ENCODE results near the gene SMARCE1. TPM values are rescaled to one million over a fixed set of nuclear protein-coding genes. Genes with fewer than 3 reads are reported as not detected.

The SMARCE1 gene
- total RNA-seq, 2 donors from 2014 or later, result 48.0 to 50.8 TPM

- H3K9me3 ChIP-seq, result no peaks in the 10 kb centered on the region
- intact Hi-C loops (cut with DNase I), result no loop called here
- no peaks in the 10 kb centered on the region for H3K36me3 ChIP-seq (replicated peaks in 1 of 2; ENCODE audit: insufficient read depth in 1 of 2, low read depth in 2 of 2)
- ATAC-seq (no peak), DNase-seq (no peak)
- H3K27ac ChIP-seq, result no peak overlapping the region
- WGBS, 2 donors, result 38 to 44% methylated on average over 7 of the region's 7 CpGs
- H3K27me3 ChIP-seq, result no peaks in the 10 kb centered on the region
- no peaks in the 10 kb centered on the region for H3K4me1 ChIP-seq
- TF ChIP-seq POLR2A (IDR thresholded peaks at IDR 0.05) (no peak), CTCF (IDR thresholded peaks at IDR 0.05) (no peak)
- no peak overlapping the region for H3K4me3 ChIP-seq
These were observed 35.7 kb downstream of the SMARCE1 start for GRCh38 chr17:40611840-40612474.

GRCh38 chr17:40610359-40610758 is 37.3 kb downstream of the SMARCE1 start:
- no peak for TF ChIP-seq POLR2A (IDR thresholded peaks at IDR 0.05)
- WGBS, 2 donors, result 58 to 73% methylated on average over 2 of the region's 2 CpGs
- Histone ChIP-seq H3K27me3 (no peaks in the 10 kb centered on the region), H3K27ac (no peak overlapping the region), H3K36me3 (replicated peaks in 1 of 2; ENCODE audit: insufficient read depth in 1 of 2, low read depth in 2 of 2) (no peaks in the 10 kb centered on the region), H3K4me1 (no peaks in the 10 kb centered on the region), H3K9me3 (no peaks in the 10 kb centered on the region), H3K4me3 (no peak overlapping the region)
- no peak for DNase-seq
- ATAC-seq, result no peak
- intact Hi-C loops (cut with DNase I), result no loop called here

- no peak for ATAC-seq
- H3K27me3 ChIP-seq, result no peaks in the 10 kb centered on the region
- no peaks in the 10 kb centered on the region for H3K9me3 ChIP-seq
- no peak for TF ChIP-seq POLR2A (IDR thresholded peaks at IDR 0.05)
- TF ChIP-seq CTCF (IDR thresholded peaks at IDR 0.05), result no peak
- H3K4me1 ChIP-seq, result no peaks in the 10 kb centered on the region
- H3K27ac ChIP-seq, result no peak overlapping the region
- no peaks in the 10 kb centered on the region for H3K36me3 ChIP-seq (replicated peaks in 1 of 2; ENCODE audit: insufficient read depth in 1 of 2, low read depth in 2 of 2)
- H3K4me3 ChIP-seq, result no peak overlapping the region
- no peak for DNase-seq
- intact Hi-C loops (cut with DNase I), result no loop called here
- WGBS, 2 donors, result 55 to 57% methylated on average over 6 of the region's 6 CpGs
These were observed 39.5 kb downstream of the SMARCE1 start for GRCh38 chr17:40608061-40608581.

- Histone ChIP-seq H3K4me3 (no peak overlapping the region), H3K27ac (no peak overlapping the region), H3K36me3 (replicated peaks in 1 of 2; ENCODE audit: insufficient read depth in 1 of 2, low read depth in 2 of 2) (no peaks in the 10 kb centered on the region), H3K4me1 (no peaks in the 10 kb centered on the region), H3K27me3 (no peaks in the 10 kb centered on the region), H3K9me3 (no peaks in the 10 kb centered on the region)
- intact Hi-C loops (cut with DNase I), result no loop called here
- no peak for ATAC-seq
- DNase-seq, result no peak
- 49 to 55% methylated on average over 5 of the region's 5 CpGs for WGBS, 2 donors
- TF ChIP-seq CTCF (IDR thresholded peaks at IDR 0.05) (no peak), POLR2A (IDR thresholded peaks at IDR 0.05) (no peak)
These were observed 40.0 kb downstream of the SMARCE1 start for GRCh38 chr17:40607641-40608040.

- DNase-seq (no peak), ATAC-seq (no peak)
- intact Hi-C loops (cut with DNase I), result no loop called here
- no peak overlapping the region for H3K4me3 ChIP-seq
- no peaks in the 10 kb centered on the region for H3K4me1 ChIP-seq
- no peaks in the 10 kb centered on the region for H3K9me3 ChIP-seq
- 59 to 62% methylated on average over 10 of the region's 10 CpGs for WGBS, 2 donors
- no peak for TF ChIP-seq POLR2A (IDR thresholded peaks at IDR 0.05)
- no peak for TF ChIP-seq CTCF (IDR thresholded peaks at IDR 0.05)
- H3K36me3 ChIP-seq (replicated peaks in 1 of 2; ENCODE audit: insufficient read depth in 1 of 2, low read depth in 2 of 2), result no peaks in the 10 kb centered on the region
- H3K27me3 ChIP-seq, result no peaks in the 10 kb centered on the region
- H3K27ac ChIP-seq, result no peak overlapping the region
These were observed 40.9 kb downstream of the SMARCE1 start for GRCh38 chr17:40606548-40607353.
